NCI-H1105 treated with DMSO at 0.1 percent for 48 hours (cell line): ENCODE results near the gene TRPM5.
A peak's percentile ranks its signal among the peaks of the same experiment; 100 is the strongest.

ENCODE experiments used
- DNase-seq: peaks from one replicate; lab custom pipeline; 2025; lab: John Stamatoyannopoulos, UW

TRPM5 gene

GRCh38 chr11:2436013-2436520 is 8.2 kb downstream of the TRPM5 start:
- DNase-seq: no peak

GRCh38 chr11:2435288-2436012 is 8.9 kb downstream of the TRPM5 start:
- no peak for DNase-seq

- no peak for DNase-seq
Observed at GRCh38 chr11:2434506-2435255, 9.6 kb downstream of the TRPM5 start.

GRCh38 chr11:2434008-2434407 is 10.3 kb downstream of the TRPM5 start:
- no peak for DNase-seq

- no peak for DNase-seq
Observed at GRCh38 chr11:2433106-2433925, 11.0 kb downstream of the TRPM5 start.

- DNase-seq: no peak
Observed at GRCh38 chr11:2432628-2433071, 11.7 kb downstream of the TRPM5 start.

- no peak for DNase-seq
Observed at GRCh38 chr11:2432171-2432621, 12.1 kb downstream of the TRPM5 start.

GRCh38 chr11:2431395-2431794 is 12.9 kb downstream of the TRPM5 start:
- no peak for DNase-seq

GRCh38 chr11:2428322-2428795 is 16.0 kb downstream of the TRPM5 start:
- DNase-seq: peak; percentile 48

- DNase-seq: no peak
Observed at GRCh38 chr11:2427721-2428321, 16.5 kb downstream of the TRPM5 start.

- no peak for DNase-seq
Observed at GRCh38 chr11:2426826-2427521, 17.3 kb downstream of the TRPM5 start.

GRCh38 chr11:2426221-2426620 is 18.1 kb downstream of the TRPM5 start:
- no peak for DNase-seq

- no peak for DNase-seq
Observed at GRCh38 chr11:2425506-2425905, 18.8 kb downstream of the TRPM5 start.

GRCh38 chr11:2424811-2425495 is 19.4 kb downstream of the TRPM5 start:
- no peak for DNase-seq

GRCh38 chr11:2423157-2424025 is 20.9 kb downstream of the TRPM5 start:
- DNase-seq: no peak

- DNase-seq: no peak
Observed at GRCh38 chr11:2422461-2423156, 21.7 kb downstream of the TRPM5 start.

GRCh38 chr11:2421996-2422395 is 22.3 kb downstream of the TRPM5 start:
- no peak for DNase-seq

- DNase-seq: no peak
Observed at GRCh38 chr11:2421226-2421994, 22.9 kb downstream of the TRPM5 start.
